Activated T-cell treated with anti-CD3 and anti-CD28 coated beads, Interleukin-2, amount 50 U/mL, for 48 hours (primary cell): ENCODE data around the gene CSRP1.
"Not testable (repeated sequence)": the region's sequence is repeated elsewhere in the genome, so short reads cannot be mapped to it uniquely, and the experiment has no call there.

Experiments
- DNase-seq, 2 experiments: peaks; one replicate each; pipeline ENCODE4 v3.0.0-alpha.2; 2020

CSRP1 gene

DNA sequence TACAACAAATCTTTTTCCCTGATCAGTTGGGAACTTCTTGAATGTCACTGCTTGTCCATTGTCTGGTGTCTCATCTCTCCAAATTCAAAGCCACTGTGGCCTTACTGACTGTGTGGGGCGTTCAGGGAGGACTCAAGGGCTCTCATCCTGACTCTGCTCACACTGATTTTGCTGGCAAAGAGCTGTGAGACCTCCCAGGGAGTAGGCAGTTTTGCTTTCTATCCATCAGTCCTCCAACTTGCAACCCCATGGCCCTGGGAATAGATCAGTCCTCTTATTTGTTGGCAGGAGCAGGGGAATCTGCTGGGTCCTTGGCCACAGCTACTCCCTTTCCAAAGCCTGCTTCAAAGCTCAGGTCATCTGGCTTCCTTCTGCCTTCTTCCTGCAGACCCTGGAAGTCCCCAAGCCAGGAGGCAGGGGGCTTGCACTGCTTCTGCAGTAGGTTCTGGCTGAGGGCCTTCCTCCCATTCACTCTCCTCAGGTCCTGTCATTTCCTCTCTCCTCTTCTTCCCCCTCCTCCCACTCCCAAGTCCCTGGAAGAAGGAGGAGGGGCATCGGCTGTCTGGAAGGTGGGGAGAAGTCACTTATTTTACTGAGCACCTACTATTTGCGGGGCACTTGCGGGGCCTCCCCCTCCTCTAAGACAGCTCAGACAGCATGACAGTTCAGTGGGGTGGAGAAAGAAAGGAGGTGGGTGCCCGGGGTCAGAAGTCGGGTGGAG lies 31.1 kb upstream of the CSRP1 start:
- no peak for DNase-seq

DNA sequence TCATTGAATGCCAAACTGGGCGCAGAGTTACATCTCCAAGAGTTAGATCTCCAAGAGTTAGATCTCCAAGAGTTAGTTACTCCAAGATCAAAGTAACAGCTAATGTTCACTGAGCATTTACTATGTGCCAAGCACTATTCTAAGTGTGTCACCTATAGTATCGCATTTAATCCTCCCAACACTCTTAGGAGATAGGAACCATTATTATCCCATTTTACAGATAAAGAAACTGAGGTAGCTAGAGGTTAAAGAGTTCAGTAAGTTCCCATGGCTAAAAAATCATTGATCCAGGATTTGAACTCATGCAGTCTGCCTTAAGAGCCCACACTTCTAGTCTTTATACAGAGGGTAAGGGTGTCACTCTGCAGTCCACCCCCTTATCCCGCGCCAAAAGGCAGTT lies 30.5 kb upstream of the CSRP1 start:
- DNase-seq, result no peak

DNA sequence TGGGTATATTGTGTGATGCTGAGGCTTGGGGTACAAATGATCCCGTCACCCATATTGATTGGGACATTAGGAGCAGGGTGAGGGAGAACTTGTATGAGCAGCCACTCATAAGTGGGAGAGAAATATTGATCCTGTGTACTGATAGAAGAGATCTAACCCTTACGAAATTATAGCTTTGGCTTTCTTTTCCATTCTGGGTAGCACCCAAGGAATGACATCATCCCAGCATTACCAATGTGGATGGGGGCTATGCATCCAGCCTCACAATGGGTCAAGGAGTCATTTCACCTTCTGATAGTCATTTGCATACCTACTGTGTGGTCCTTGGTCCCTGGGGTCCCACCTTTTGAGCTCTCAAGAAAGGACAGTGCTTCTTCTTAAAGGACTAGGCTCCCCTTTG lies 30.1 kb upstream of the CSRP1 start:
- DNase-seq, result no peak

DNA sequence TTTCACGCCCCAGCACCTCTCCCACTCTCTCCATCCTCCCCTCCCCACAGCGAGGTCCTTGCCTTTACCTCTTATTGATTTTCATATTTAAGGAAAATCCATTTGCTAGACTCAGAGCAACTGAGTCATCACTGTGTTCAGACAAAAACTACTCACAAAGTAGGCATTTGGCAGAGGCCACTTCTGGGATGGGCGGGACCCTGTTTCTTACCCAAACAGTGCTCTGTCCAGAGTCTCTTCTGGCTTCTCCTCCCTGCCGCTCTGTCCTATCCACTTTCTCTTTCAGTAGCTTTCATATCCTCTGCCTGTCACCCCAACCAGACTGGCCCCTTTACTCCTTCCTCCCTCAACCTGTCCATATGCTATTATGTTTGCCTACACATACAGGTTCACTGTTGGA lies 29.6 kb upstream of the CSRP1 start:
- no peak for DNase-seq

DNA sequence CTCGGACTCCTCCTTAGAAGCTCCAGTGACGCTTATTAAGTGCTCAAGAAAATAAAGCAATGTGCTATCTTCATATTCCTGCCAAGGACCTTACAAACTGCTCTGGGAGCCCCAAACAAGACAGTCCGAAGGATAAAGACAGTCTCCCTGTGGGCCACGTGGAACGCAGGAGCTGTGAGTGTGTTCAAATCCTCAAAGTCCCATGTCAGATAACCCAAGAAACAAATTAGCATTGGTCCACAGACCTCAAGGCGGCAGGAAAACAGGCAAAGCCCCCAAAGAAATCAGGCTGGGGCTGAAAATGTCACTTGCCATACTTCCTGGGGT lies 29.0 kb upstream of the CSRP1 start:
- DNase-seq, result no peak

DNA sequence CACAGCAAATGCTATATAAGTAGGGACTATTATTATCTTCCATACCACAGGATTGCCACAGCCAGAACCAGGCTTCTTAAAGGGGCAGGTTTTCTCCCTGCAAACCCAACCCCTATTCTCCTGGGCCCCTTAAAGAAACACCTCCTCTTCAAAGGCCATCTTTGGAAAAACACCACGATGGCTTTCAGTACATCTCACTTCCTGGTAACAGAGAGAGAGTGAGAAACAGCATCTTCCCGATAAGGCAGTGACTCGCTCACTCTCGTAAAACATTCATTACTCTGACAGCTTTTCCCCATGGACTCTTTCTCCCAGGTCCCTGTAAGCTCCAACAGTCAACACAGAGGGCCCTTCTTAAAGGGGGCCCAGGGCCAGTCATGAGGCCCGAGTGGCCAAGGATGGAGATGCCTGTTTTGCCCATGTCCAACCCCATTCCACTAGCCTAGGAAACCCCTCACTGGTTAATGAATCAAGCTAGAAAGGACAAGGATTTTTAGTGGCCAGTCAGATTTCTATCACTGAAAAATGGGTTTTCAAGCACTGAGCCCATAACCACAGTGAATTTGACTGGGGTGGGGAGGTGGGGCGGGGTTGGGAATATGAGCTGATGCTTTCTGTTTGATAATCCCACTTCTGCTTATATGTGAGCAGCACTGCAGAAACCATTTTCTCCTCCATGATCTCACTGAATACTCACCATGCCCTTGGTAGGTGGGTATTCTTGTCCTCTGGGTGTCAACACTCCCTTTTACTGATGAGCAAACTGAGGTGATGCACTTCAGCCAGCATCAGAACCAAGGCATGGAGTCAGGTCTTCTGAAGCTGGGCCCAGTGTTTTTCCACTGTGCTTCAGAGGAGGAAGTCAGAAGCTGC lies 28.4 kb upstream of the CSRP1 start:
- no peak for DNase-seq

DNA sequence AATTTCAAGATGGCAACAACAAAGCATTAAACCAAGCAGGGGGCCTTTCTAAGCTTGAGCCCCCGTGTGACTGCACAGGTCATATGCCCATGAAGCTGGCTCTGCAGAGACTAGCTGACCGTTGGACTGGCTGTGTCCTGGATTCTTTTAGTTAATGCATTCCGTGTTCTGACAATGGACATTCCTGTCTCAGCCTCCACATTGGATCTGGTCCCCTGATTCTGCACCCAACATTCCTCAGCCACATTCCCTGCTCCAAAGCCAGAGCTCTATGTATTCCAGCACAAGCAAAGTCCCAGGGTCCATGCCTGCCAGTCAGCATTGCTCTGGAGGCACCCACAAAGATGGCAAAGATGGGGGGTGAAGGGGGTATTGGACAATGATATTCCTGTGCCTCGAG lies 26.9 kb upstream of the CSRP1 start:
- no peak for DNase-seq

DNA sequence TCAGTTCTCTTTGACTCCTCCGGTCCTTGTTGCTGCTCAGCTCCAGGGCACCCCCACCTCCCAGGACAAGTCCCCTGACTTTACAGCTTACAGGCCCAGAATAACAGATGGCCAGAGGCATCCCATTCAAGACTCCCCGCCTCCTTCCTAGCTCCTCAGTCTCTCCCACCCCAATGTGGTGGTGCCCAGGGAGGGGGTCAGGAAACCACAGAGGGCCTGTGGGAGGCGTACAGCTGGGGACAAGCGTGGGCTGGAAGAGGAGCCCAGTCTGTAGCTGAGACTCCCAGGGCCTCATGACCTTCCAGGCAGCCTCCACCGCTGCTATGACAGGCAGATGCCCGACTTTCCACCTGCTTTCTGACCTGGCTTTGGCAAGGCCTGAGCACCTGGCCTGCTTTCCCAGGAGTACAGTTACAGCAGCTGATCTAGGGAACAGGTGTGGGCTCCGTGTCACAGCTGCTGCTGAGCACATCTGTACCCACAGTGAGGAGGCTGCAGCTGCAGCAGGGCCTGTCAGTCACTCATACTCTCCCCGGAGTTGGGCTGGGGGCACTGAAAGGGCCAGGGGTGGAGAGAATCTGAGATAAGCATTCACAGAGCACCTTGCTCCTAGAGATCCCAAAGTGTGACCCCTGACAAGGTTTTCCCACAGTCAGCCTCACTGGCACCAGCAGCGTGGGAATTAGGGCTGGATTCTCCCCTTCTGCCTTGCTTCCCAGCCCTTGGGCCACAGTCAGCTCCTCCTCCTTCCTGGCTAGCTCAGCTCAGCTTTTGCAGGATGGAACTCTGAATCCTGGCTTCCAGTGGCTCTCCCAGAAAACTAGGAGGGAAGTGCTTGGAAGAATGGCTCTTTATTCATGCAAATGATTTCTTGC lies 24.9 kb upstream of the CSRP1 start:
- DNase-seq, result no peak

DNA sequence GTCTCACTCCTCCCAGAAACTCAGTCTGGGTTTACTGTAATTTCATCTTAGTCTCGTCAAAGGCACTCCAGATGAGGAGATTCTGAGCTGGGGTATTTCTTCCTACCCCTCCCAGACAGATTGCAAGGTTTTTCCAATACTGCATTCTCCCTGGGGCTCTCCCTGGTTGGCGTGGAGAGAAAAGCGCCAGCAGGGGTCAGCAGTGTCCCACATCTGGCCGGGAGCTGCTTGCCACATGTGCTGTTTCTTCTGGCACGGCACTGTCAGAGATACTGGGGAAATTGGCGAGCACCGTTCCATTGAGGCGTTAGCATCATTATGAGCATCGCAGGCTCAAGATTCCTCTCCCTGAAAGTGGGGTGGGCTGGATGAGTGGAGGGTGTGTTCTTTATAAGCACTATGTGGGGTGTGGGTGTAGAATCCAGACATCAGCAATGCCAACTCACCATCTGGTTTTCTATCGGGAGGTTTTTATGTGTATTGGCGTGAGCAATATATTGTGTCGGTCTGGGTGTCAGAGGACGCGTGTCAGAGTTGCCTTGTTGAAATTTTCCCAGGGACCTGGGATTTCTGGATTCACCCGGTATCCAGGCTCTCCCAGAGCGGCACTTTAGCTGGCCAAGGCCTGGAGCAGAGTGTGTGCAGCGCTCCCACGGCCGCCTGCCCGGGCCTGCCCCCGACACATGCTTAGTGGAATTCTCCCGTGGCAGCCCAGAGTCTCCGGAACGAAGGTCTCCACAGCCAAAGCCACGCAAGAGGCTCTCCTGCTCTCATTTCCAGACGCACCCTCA lies 24.0 kb upstream of the CSRP1 start:
- DNase-seq, result peak; percentile 71 to 74

DNA sequence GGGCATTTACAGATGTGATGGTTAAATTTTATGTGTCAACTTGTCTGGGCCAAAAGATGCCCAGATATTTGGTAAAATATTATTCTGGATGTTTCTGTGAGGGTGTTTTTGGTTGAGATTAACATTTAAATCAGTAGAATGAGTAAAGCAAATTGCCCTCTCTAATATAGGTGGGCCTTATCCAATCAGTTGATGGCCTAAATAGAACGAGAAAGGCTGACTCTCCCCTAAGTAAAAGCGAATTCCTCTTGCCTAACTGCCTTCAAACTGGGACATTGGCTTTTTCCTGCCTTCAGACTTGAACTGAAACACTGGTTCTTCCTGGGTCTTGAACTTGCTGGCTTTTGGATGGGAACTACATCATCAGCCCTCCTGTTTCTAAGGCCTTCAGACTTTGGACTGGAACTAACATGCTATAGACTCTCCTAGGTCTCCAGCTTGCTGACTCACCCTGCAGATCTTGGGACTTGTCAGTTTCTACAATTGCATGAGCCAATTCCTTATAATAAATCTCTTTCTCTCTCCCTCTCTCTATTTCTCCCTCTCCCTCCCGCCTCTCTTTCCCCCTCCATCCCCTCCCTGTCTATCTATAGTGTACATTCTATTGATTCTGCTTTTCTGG lies 21.8 kb upstream of the CSRP1 start:
- DNase-seq, result no peak

DNA sequence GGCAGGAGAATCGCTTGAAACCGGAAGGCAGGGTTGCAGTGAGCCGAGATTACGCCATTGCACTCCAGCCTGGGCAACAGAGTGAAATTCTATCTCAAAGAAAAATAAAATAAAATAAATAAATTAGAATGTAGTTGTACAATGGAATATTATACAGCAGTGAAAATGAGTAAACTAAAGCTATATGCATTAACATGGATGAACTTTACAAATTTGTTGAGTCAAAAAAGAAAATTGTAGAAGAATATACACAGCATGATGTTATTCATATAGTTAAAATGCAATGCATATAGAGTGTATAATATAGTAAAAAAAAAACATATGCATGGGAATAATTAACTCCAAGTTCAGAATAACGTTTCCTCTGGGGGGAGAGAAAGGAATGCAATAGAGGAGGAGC lies 21.0 kb upstream of the CSRP1 start:
- DNase-seq, result no peak

DNA sequence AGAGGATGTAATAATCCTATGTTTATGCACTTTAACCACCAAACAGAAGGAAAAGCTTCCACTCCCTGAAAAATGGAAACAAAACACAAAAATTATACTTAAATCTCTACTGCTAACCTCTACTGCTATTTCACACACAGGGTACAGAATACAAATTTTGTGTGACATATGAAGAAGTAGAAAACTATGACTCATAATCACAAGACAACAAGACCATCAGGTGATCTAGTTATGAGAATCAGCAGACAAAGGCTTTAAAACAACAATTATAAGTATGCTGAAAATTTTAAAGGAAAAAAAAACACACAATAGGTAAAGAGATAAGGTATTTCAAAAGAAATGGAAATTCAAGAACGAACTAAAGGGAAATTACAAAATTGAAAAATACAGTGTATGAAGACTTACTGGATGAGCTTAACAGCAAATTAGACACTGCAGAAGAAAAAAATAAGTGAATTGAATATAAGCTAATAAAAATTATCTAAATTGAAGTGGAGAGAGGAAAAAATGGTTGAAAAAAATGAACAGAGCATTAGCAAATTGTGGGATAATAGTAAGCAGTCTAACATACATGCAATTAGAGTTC lies 18.4 kb upstream of the CSRP1 start:
- no peak for DNase-seq

DNA sequence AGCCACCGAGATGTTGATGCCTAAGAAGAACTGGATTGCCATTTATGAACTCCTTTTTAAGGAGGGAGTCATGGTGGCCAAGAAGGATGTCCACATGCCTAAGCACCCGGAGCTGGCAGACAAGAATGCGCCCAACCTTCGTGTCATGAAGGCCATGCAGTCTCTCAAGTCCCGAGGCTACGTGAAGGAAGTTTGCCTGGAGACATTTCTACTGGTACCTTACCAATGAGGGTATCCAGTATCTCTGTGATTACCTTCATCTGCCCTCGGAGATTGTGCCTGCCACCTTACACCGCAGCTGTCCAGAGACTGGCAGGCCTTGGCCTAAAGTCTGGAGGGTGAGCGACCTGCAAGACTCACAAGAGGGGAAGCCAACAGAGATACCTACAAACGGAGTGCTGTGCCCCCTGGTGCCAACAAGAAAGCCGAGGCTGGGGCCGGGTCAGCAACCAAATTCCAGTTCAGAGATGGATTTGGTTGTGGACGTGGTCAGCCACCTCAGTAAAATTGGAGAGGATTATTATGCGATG lies 13.2 kb upstream of the CSRP1 start:
- not testable (repeated sequence) for DNase-seq

DNA sequence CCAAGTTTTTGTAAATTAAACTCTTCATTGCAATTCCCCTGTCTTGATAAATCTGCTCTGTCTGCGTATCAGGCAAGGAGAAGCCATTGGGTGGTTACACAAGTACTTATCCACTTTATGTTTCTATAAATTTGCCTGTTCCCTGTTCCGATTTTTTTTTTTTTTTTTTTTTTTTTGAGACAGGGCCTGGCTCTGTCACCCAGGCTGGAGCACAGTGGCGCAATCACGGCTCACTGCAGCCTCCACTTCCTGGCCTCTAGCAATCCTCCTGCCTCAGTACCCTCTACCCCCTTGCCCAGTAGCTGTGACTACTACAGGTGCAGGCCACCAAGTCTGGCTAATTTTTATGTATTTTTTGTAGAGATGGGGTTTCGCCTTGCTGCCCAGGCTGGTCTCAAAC lies 11.1 kb upstream of the CSRP1 start:
- DNase-seq, result no peak

DNA sequence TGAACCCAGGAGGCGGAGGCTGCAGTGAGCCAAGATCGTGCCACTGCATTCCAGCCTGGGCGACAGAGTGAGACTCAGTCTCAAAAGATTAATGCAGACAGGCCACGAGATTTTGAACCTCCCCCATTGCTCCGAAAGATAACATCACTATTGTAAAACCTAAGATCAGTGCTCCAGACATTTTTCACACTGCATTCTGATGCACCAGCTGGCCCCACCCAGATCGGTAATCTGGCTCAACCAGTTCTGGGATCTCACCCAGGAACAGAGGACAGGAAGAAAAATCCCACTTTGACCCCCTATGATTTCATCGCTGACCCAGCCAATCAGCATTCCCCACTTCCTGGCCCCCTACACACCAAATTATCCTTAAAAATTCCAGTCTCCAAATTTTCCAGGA lies 10.7 kb upstream of the CSRP1 start:
- no peak for DNase-seq

DNA sequence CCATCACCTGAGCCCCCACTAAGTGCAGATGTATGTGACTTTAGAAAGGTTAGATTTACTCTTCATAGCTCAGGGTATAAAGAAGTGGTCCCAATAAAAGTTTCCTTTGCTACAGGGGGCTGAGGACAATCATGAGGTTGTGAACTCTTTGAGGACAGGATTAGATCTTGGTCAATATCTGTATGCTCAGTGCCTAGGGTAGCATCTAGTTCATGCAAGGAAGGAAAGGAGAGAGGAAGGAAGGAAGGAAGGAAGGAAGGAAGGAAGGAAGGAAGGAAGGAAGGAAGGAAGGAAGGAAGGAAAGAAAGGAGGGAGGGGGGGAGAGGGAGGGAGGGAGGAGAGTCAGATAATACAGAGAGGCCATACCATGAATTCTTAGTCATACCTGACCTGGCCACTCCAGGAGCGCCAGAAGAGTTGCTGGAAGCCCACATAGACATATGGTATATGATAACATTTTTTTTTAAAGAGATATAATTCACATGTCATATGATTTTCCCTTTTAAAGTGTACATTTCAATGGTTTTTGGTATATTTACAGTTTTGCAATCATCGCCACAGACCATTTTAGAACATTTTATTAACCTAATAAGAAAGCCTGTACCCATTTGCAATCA lies 9.7 kb upstream of the CSRP1 start:
- no peak for DNase-seq

DNA sequence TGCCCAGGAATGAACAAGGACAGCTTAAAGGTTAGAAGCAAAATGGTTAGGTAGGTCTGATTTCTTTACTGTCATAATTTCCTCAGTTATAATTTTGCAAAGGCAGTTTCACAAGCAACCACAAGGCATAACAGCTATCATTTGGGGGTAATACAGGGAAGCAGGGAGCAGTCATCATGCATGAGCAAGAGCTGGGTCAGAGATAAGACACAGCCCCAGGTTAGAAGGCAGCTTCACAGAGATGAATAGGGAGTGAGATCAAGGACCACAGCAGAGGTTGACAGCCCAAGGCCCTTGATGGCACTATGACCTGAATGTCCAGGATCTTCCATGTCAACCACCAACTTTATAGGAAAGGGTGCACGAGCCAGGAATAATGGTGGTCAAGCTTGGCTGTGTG lies 9.0 kb upstream of the CSRP1 start:
- no peak for DNase-seq

DNA sequence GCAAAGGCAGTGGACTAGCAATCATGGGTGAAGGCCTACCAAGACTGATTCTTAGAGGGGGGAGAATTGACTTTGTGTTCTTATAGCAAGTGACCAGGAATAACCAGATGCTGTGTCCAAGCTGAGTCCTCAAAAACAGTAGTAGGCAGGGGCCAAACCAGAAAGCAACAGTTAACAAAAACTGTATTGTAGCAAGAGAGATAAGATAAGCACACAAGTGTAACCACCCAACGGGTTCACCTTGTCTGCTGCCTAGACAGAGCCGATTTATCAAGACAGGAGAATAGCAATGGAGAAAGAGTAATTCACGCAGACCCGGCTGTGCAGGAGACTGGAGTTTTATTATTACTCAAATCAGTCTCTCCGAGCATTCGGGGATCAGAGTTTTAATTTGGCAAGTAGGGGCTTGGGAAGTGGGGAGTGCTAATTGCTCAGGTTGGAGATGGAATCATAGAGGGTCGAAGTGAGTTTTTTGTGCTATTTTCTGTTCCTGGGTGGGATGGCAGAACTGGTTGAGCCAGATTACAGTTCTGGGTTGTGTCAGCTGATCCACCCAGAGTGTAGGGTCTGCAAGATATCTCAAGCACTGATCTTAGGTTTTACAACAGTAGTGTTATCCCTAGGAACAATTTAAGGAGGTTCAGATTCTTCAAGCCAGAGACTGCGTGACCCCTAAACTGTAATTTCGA lies 8.3 kb upstream of the CSRP1 start:
- no peak for DNase-seq

DNA sequence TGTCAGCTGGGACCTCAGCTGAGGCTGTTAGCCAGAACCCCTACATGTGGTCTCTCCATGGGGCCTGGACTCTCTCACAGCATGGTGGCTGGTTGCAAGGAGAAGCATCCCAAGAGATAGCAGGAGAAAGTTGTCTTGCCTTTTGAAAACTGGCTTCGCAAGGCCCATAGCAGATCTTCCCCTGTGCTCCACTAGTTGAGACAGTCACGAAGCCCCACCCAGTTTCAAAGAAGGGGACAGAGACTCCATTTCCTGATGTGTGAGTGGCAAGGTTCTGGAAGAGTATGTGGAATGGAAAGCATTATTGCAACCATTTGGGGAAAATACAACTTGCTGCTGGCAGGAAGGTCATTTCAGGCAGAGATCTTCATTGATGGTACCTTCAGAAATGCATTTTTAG lies 7.5 kb upstream of the CSRP1 start:
- DNase-seq, result no peak

DNA sequence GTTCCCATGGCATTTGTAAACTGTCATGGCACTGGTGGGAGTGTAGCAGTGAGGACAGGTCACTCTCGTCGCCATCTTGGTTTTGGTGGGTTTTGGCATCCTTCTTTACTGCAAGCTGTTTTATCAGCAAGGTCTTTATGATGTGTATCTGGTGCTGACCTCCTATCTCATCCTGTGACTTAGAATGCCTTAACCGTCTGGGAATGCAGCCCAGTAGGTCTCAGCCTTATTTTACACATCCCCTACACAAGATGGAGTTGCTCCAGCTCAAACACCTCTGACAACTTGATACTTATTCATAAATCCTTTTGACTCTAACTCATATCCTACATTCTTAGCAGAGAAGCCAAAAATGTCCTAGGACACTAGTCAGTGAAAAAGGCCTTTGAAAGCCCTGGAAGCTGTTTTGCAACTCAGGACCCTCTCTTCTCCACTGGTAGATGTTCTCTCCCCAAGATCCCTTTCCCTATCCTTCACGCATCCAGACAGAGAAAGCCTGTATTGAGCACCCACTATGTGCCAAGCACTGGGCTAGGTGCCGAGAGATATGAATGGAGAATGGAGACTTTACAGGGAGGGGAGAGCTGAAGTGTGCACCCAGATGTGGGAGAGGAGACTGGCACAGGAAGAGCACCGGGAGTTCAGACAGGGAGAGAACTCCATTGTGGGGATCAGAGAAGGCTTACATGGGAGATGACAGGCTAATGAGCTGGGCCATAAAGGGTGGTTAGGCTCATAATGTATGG lies 6.7 kb upstream of the CSRP1 start:
- DNase-seq, result no peak
